GM12878 (cell line): ENCODE results near the gene SNAPC4. TPM values are rescaled to one million over a fixed set of nuclear protein-coding genes. Genes with fewer than 3 reads are reported as not detected.

Experiments used
- ATF7 ChIP-seq: fragments of 450-650 bp; IDR thresholded peaks from 2 replicates; pipeline ENCODE4 v1.6.1; 2016; ENCODE audit warnings: low read depth, mild to moderate bottlenecking
- BRCA1 ChIP-seq: IDR thresholded peaks from 2 replicates; pipeline ENCODE4 v1.6.1; 2011; ENCODE audit warnings: low read depth, low read length, improper control_type of control experiment
- CHD4 ChIP-seq: fragments of 200-600 bp; sonication (generic); IDR thresholded peaks from 2 replicates; pipeline ENCODE4 v1.6.1; 2016; ENCODE audit warnings: mild to moderate bottlenecking
- DPF2 ChIP-seq: fragments of 450-650 bp; IDR thresholded peaks from 2 replicates; pipeline ENCODE4 v1.6.1; 2017; ENCODE audit warnings: mild to moderate bottlenecking
- ESRRA ChIP-seq: IDR thresholded peaks from 2 replicates; pipeline ENCODE4 v1.6.1; 2012; ENCODE audit warnings: mild to moderate bottlenecking, low read length, improper control_type of control experiment
- HDGF ChIP-seq: fragments of 450-650 bp; IDR thresholded peaks from 2 replicates; pipeline ENCODE4 v1.6.1; 2016; ENCODE audit warnings: antibody characterized with exemption
- MEF2B ChIP-seq: fragments of 450-650 bp; IDR thresholded peaks from 2 replicates; pipeline ENCODE4 v1.6.1; 2018; ENCODE audit warnings: mild to moderate bottlenecking, moderate library complexity; ENCODE audit not compliant: partially characterized antibody, poor library complexity, severe bottlenecking
- POU2F2 ChIP-seq: IDR thresholded peaks from 3 replicates; pipeline ENCODE4 v1.6.1; 2011; ENCODE audit warnings: low read depth, mild to moderate bottlenecking, low read length, borderline replicate concordance
- RAD21 ChIP-seq: IDR thresholded peaks from 2 replicates; pipeline ENCODE4 v1.6.1; 2011; ENCODE audit warnings: mild to moderate bottlenecking, low read depth, low read length, moderate library complexity; ENCODE audit not compliant: insufficient read depth
- SIN3A ChIP-seq: IDR thresholded peaks from 2 replicates; pipeline ENCODE4 v1.6.1; 2012; ENCODE audit warnings: low read depth, low read length, improper control_type of control experiment
- WRNIP1 ChIP-seq: IDR thresholded peaks from 2 replicates; pipeline ENCODE4 v1.6.1; 2011; ENCODE audit warnings: low read depth, low read length, improper control_type of control experiment, borderline replicate concordance
- ZSCAN29 ChIP-seq: fragments of 450-650 bp; IDR thresholded peaks from 2 replicates; pipeline ENCODE4 v1.6.1; 2017; ENCODE audit warnings: mild to moderate bottlenecking, moderate library complexity
- polyA plus RNA-seq, 11 experiments: library from polyadenylated mRNA; depleted of rRNA in 4 of 11; unstranded in 6 of 11; stranded (reverse) in 5 of 11; fragments of >200 nt; fragmentation: Nextera tagmentation in 4 of 11; fragmentation: Illumina TruSeq in 1 of 11; extraction: Ambion mirVana in 4 of 11; extraction: Trizol in 1 of 11; gene quantifications; 1 replicate in 1 of 11; 2 replicates in 10 of 11; pipeline versions ENCODE4 v1.2.1 to v1.2.3, GENCODE V29; 2011 to 2016; ENCODE audit warnings: inconsistent platforms in 2 of 11, missing spikeins in 2 of 11, low read depth in 1 of 11
- total RNA-seq, 4 experiments: library from RNA; depleted of rRNA in 3 of 4; stranded (reverse); fragments of >200 nt in 3 of 4; fragmentation: Illumina TruSeq in 1 of 4; extraction: Trizol in 1 of 4; gene quantifications; 2 replicates each; pipeline versions ENCODE4 v1.2.1 to v1.2.3, GENCODE V29; 2013 to 2021
- TF ChIP-seq, protein P1 (sequence below): IDR thresholded peaks from 2 replicates; pipeline ENCODE4 v1.6.1; 2012; ENCODE audit warnings: low read length, inconsistent platforms
- TF ChIP-seq, protein P2 (sequence below): IDR thresholded peaks from 2 replicates; pipeline ENCODE4 v1.6.1; 2012; ENCODE audit warnings: mild to moderate bottlenecking, low read depth, low read length
- TF ChIP-seq, protein P3 (sequence below): IDR thresholded peaks from 2 replicates; pipeline ENCODE4 v1.6.1; 2011; ENCODE audit warnings: low read depth, mild to moderate bottlenecking, low read length, moderate library complexity, borderline replicate concordance; ENCODE audit errors: extremely low read depth
- TF ChIP-seq, protein P4 (sequence below): IDR thresholded peaks from 2 replicates; pipeline ENCODE4 v1.6.1; 2012; ENCODE audit warnings: low read depth, low read length, improper control_type of control experiment
- TF ChIP-seq, protein P5 (sequence below): fragments of 450-650 bp; IDR thresholded peaks from 2 replicates; pipeline ENCODE4 v1.6.1; 2018; ENCODE audit warnings: borderline replicate concordance, mild to moderate bottlenecking; ENCODE audit not compliant: partially characterized antibody
- TF ChIP-seq, protein P6 (sequence below): fragments of 450-650 bp; IDR thresholded peaks from 2 replicates; pipeline ENCODE4 v1.6.1; 2017; ENCODE audit warnings: low read depth, mild to moderate bottlenecking, moderate library complexity

The SNAPC4 gene
- total and polyA plus RNA-seq, 10 of the 15 experiments (the other 5 are each of a cell fraction or from before 2014, with no cell fraction given): 0.42 to 19.8 (median 7.0) TPM

DNA sequence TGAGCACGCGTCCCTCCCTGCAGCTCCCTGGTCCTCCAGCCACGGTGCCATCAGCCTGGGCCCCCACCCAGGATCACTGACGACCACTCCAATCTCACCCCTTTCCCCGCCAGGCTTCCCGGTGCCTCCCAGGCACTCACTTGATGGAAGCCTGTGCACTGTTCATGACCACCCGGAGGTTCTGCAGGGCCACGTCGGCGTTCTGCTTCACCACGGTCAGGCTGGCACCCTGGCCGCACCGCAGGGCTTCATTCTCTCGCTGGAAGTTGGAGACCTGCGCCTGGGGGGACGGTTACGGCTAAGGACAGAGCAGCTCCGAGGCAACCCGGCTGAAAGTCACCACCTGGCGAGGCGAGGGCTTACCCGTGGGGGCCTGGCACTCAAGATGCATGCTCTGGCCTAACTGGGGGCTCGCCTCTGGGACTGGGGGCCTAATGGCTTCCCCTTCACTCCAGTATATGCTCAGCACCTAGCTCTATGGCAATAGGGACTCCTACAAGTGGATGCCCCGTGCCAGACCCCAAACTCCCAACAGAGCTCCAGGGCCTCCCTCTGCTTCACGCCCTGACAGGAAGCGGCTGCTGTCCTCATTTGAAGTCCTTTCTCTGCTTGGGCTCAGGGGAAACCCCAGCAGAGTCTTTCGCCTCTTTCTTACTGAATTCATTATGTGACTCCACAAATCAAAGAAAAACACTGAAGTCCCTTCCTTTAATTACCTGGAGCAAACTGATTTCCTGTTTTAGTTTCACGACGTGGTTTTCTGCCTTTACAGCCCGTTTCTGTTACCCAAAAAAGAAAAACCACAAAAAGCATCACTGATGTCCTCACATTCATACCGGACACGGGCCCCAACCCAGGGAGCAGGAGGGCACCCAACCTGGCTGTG is 4.2 kb upstream of the SNAPC4 start (continued):
- TF ChIP-seq, protein P1, sequence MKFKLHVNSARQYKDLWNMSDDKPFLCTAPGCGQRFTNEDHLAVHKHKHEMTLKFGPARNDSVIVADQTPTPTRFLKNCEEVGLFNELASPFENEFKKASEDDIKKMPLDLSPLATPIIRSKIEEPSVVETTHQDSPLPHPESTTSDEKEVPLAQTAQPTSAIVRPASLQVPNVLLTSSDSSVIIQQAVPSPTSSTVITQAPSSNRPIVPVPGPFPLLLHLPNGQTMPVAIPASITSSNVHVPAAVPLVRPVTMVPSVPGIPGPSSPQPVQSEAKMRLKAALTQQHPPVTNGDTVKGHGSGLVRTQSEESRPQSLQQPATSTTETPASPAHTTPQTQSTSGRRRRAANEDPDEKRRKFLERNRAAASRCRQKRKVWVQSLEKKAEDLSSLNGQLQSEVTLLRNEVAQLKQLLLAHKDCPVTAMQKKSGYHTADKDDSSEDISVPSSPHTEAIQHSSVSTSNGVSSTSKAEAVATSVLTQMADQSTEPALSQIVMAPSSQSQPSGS: no peak
- TF ChIP-seq, protein P2, sequence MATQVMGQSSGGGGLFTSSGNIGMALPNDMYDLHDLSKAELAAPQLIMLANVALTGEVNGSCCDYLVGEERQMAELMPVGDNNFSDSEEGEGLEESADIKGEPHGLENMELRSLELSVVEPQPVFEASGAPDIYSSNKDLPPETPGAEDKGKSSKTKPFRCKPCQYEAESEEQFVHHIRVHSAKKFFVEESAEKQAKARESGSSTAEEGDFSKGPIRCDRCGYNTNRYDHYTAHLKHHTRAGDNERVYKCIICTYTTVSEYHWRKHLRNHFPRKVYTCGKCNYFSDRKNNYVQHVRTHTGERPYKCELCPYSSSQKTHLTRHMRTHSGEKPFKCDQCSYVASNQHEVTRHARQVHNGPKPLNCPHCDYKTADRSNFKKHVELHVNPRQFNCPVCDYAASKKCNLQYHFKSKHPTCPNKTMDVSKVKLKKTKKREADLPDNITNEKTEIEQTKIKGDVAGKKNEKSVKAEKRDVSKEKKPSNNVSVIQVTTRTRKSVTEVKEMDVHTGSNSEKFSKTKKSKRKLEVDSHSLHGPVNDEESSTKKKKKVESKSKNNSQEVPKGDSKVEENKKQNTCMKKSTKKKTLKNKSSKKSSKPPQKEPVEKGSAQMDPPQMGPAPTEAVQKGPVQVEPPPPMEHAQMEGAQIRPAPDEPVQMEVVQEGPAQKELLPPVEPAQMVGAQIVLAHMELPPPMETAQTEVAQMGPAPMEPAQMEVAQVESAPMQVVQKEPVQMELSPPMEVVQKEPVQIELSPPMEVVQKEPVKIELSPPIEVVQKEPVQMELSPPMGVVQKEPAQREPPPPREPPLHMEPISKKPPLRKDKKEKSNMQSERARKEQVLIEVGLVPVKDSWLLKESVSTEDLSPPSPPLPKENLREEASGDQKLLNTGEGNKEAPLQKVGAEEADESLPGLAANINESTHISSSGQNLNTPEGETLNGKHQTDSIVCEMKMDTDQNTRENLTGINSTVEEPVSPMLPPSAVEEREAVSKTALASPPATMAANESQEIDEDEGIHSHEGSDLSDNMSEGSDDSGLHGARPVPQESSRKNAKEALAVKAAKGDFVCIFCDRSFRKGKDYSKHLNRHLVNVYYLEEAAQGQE: no peak
- TF ChIP-seq ATF7: 0 out of 2 replicates have a peak, but pooled peaks have one; percentile 25
- TF ChIP-seq RAD21: no peak
- no peak for TF ChIP-seq SIN3A
- TF ChIP-seq ESRRA: no peak
- TF ChIP-seq, protein P3, sequence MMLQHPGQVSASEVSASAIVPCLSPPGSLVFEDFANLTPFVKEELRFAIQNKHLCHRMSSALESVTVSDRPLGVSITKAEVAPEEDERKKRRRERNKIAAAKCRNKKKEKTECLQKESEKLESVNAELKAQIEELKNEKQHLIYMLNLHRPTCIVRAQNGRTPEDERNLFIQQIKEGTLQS: no peak
- TF ChIP-seq WRNIP1: no peak
- TF ChIP-seq ZSCAN29: no peak
- TF ChIP-seq CHD4: no peak
- 0 out of 3 replicates have a peak, but pooled peaks have one; percentile 4 for TF ChIP-seq POU2F2
- no peak for TF ChIP-seq BRCA1
- TF ChIP-seq, protein P4, sequence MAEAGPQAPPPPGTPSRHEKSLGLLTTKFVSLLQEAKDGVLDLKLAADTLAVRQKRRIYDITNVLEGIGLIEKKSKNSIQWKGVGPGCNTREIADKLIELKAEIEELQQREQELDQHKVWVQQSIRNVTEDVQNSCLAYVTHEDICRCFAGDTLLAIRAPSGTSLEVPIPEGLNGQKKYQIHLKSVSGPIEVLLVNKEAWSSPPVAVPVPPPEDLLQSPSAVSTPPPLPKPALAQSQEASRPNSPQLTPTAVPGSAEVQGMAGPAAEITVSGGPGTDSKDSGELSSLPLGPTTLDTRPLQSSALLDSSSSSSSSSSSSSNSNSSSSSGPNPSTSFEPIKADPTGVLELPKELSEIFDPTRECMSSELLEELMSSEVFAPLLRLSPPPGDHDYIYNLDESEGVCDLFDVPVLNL: no peak
- TF ChIP-seq MEF2B: peak; percentile 52
- TF ChIP-seq, protein P5, sequence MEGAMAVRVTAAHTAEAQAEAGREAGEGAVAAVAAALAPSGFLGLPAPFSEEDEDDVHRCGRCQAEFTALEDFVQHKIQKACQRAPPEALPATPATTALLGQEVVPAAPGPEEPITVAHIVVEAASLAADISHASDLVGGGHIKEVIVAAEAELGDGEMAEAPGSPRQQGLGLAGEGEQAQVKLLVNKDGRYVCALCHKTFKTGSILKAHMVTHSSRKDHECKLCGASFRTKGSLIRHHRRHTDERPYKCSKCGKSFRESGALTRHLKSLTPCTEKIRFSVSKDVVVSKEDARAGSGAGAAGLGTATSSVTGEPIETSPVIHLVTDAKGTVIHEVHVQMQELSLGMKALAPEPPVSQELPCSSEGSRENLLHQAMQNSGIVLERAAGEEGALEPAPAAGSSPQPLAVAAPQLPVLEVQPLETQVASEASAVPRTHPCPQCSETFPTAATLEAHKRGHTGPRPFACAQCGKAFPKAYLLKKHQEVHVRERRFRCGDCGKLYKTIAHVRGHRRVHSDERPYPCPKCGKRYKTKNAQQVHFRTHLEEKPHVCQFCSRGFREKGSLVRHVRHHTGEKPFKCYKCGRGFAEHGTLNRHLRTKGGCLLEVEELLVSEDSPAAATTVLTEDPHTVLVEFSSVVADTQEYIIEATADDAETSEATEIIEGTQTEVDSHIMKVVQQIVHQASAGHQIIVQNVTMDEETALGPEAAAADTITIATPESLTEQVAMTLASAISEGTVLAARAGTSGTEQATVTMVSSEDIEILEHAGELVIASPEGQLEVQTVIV: no peak
- TF ChIP-seq HDGF: peak; percentile 76; the same call in 1 of the 2 replicates
- 0 out of 2 replicates have a peak, but pooled peaks have one; percentile 48 for TF ChIP-seq DPF2
- TF ChIP-seq, protein P6, sequence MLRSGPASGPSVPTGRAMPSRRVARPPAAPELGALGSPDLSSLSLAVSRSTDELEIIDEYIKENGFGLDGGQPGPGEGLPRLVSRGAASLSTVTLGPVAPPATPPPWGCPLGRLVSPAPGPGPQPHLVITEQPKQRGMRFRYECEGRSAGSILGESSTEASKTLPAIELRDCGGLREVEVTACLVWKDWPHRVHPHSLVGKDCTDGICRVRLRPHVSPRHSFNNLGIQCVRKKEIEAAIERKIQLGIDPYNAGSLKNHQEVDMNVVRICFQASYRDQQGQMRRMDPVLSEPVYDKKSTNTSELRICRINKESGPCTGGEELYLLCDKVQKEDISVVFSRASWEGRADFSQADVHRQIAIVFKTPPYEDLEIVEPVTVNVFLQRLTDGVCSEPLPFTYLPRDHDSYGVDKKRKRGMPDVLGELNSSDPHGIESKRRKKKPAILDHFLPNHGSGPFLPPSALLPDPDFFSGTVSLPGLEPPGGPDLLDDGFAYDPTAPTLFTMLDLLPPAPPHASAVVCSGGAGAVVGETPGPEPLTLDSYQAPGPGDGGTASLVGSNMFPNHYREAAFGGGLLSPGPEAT: no peak
